HepG2 (cell line): ENCODE measurements around the gene CDC23. TPM values are rescaled to one million over a fixed set of nuclear protein-coding genes. Genes with fewer than 3 reads are reported as not detected.

Experiments used
- ARID3A ChIP-seq: IDR thresholded peaks from 2 replicates; pipeline ENCODE4 v1.6.1; 2012; ENCODE audit warnings: low read depth, low read length, improper control_type of control experiment
- ARID4A ChIP-seq: sonication (generic); formaldehyde crosslinking; IDR thresholded peaks from 2 replicates; pipeline ENCODE4 v1.5.0; 2020; ENCODE audit warnings: mild to moderate bottlenecking, missing genetic modification reagents, borderline replicate concordance
- CTCF ChIP-seq: sonication (generic); formaldehyde crosslinking; IDR thresholded peaks from 2 replicates; pipeline ENCODE4 v1.5.0; 2020; ENCODE audit warnings: mild to moderate bottlenecking, missing genetic modification reagents, moderate library complexity
- STAG1 ChIP-seq: sonication (generic); formaldehyde crosslinking; IDR thresholded peaks from 2 replicates; pipeline ENCODE4 v1.4.0; 2020; ENCODE audit warnings: missing genetic modification reagents
- ZNF577 ChIP-seq: sonication (generic); formaldehyde crosslinking; IDR thresholded peaks from 2 replicates; pipeline ENCODE4 v1.4.0; 2020; ENCODE audit warnings: mild to moderate bottlenecking, low read depth, missing genetic modification reagents, borderline replicate concordance
- polyA plus RNA-seq, 8 experiments: library from polyadenylated mRNA; depleted of rRNA in 3 of 8; stranded (reverse) in 7 of 8; unstranded in 1 of 8; fragments of >200 nt; fragmentation: Illumina TruSeq in 4 of 8; extraction: Trizol in 4 of 8; gene quantifications; 2 replicates each; pipeline versions ENCODE4 v1.2.1 to v1.2.3, GENCODE V29; 2011 to 2016; ENCODE audit warnings: low read depth in 4 of 8, missing spikeins in 1 of 8, mixed read lengths in 1 of 8; ENCODE audit not compliant: insufficient read depth in 1 of 8
- total RNA-seq, 5 experiments: library from RNA; depleted of rRNA; stranded (reverse); fragments of >200 nt; fragmentation: Illumina TruSeq; extraction: Trizol; gene quantifications; 2 replicates each; pipeline ENCODE4 v1.2.3, GENCODE V29; 2016; ENCODE audit warnings: low read depth in 1 of 5

Gene CDC23
- total and polyA plus RNA-seq, 2 of the 13 experiments (the other 11 are each of a cell fraction or from before 2014, with no cell fraction given): 38.3 to 47.7 TPM

- TF ChIP-seq CTCF (CRISPR knock-in tag): peak; percentile 80
- peak; percentile 83 for TF ChIP-seq ARID3A
- TF ChIP-seq ZNF577 (CRISPR knock-in tag): no peak
- TF ChIP-seq STAG1: peak; percentile 91
- peak; percentile 31; the same call in 1 of the 2 replicates for TF ChIP-seq ARID4A (CRISPR knock-in tag)
Observed at GRCh38 chr5:138180183-138180782, 32.8 kb downstream of the CDC23 start (continued).
